Activated CD8-positive, alpha-beta memory T cell treated with anti-CD3 and anti-CD28 coated beads, Interleukin-2, amount 50 U/mL, for 1 hour (primary cell): ENCODE measurements around the gene GALR3.
A peak's percentile ranks its signal among the peaks of the same experiment; 100 is the strongest.

ENCODE experiments used
- DNase-seq: peaks from one replicate; pipeline ENCODE4 v3.0.0-alpha.2; 2020; ENCODE audit errors: extremely low read depth

GALR3 gene

DNA sequence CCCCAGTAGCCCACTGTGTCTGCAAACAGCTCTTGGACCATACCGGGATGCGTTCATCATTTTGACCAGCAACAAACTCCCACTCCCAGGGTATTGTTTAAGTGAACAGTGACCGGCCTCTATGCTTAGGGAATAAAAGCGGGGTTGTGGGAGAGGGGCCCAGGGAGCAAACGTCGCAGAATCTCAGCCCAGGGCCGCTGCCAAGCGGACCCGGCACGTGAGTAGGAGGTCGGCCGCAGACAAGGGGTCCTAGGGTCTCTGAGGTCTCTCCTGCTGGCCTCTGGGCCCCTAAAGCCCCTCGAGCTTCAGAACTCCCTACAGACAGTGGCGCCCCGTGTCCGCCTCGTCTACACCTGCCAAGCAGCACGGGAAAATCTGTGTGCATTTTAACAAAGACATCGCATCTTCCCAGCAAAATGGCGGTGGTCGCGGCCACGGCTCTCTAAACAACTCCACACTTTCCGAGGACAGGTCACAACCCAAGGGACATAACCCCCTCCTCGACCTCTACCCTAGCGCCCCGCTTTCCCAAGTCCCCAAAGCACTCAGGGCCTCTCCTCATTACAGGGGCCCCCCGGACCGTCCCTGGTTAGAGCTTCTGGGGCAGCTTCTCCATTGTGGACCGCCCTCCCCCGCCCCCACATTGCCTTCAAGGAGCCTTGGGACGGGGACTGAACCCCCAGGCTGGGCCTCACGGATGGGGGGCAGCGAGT is 19.4 kb upstream of the GALR3 start:
- no peak for DNase-seq

DNA sequence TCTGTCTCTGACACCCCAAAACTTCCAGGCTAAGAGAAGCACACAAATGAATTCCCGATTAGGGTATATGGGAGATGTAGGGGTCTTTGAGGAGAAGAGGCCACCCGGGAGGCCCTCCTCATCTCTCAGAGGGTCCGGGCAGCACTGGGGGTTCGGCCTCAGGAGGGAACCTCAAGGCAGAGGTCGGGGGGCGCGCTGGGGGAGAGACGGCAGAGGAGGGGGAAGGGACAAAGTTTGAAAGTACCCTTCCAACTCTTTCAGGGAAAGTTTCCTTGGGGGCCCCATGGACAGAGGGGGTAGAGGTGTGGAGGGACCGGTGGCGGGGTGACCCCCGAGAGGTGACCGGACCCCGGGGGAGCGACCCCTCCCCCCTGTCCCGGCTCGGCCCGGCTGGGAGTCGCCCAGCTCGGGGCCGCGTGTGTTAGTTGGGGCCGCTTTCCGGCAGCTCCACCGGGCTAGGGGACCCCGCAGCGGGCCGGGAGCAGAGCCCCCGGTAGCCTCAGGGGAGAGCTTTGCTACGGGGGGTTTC is 18.8 kb upstream of the GALR3 start:
- DNase-seq: no peak

DNA sequence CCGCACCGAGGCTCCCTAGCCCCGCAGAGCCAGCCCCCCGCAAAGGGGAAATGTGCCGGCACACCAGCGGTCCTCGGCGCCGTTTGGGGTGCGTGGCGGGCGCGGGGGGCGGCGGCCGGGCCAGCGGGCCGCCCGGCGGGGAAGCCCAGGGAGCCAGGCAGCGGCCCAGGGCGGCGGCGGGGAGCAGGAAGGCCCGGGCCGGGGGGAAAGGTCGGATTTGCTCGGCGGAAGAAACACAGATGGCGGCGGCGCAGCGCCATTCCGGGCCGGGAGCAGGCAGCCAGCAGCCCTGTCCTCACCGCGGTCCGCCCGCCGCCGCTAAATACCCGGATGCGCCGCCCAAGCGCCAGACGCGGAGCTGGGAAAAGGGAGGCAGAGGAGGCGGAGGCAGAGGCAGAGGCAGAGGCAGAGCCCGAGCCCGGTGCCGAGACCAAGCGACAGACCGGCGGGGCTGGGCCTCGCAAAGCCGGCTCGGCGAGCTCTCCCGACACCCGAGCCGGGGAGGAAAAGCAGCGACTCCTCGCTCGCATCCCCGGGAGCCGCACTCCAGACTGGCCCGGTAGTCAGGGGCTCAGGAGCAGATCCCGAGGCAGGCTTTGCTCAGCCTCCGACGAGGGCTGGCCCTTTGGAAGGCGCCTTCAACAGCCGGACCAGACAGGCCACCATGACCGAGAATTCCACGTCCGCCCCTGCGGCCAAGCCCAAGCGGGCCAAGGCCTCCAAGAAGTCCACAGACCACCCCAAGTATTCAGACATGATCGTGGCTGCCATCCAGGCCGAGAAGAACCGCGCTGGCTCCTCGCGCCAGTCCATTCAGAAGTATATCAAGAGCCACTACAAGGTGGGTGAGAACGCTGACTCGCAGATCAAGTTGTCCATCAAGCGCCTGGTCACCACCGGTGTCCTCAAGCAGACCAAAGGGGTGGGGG is 18.0 kb upstream of the GALR3 start:
- DNase-seq: no peak

DNA sequence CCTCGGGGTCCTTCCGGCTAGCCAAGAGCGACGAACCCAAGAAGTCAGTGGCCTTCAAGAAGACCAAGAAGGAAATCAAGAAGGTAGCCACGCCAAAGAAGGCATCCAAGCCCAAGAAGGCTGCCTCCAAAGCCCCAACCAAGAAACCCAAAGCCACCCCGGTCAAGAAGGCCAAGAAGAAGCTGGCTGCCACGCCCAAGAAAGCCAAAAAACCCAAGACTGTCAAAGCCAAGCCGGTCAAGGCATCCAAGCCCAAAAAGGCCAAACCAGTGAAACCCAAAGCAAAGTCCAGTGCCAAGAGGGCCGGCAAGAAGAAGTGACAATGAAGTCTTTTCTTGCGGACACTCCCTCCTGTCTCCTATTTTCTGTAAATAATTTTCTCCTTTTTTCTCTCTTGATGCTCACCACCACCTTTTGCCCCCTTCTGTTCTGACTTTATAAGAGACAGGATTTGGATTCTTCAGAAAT is 17.3 kb upstream of the GALR3 start:
- no peak for DNase-seq

DNA sequence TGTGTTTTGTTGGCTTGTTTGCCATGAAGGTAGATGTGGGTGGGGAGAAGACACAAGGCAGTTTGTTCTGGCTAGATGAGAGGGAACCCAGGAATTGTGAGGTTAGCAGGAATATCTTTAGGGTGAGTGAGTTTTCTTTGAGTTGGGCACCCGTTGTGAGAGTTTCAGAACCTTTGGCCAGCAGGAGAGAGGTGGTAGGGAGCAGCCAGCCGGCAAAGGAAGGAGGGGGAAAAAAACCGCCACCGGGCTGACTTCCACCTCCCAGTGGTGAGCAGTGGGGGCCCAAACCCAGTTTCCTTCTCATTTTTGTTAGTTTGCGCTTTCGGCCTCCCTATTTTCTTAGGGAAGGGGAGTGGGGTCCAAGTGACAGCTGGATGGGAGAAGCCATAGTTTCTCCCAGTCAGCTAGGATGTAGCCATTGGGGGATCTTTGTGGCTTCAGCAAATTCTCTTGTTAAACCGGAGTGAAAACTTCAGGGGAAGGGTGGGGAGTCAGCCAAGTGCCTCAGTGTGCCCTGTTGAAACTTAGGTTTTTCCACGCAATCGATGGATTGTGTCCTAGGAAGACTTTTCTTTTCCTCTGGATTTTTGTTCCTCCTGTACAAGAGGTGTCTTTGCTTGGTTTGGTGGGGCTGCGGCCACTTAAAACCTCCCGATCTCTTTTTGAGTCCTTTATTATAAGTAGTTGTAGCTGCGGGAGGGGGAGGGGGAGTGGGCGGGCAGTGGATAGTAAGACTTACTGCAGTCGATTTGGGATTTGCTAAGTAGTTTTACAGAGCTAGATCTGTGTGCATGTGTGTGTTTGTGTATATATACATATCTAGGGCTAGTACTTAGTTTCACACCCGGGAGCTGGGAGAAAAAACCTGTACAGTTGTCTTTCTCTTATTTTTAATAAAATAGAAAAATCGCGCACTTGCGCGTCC is 16.5 kb upstream of the GALR3 start:
- no peak for DNase-seq

DNA sequence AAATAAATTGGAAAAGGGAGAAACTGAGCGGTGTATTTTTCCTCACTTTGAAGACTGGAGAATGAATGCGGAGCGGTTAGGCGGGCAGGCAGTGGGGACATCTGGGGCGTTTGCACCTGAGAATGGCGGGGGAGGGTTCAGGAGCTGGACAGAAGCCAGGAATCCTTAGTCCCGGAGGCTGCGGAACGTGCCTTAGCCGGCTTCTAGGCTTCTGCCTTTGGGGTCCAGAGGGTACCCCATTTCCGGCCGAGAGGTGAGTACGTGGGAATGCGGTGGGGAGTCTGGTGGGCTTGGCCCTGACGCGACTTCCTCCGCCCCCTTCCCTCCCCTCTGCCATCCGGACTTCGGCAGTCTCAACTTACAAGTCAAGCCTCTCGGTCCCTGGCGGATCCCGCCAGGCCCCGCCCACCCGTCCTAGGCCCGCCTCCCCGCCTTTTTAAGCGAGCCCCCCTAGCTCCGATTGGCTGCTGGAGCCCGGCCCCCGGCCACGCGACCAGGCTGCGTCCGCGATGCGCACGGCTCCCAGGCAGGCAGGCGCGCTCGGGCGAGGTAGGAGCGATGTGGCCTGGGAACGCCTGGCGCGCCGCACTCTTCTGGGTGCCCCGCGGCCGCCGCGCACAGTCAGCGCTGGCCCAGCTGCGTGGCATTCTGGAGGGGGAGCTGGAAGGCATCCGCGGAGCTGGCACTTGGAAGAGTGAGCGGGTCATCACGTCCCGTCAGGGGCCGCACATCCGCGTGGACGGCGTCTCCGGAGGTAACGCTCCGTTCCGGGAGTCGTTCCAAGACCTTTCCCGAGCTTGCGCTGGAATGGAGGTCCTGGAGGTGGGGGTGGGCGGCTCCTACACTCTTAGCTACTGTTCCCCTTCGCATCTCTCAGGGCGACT is 15.5 kb upstream of the GALR3 start, which contains the start of gene GCAT:
GCAT (plus strand) TSS at position 525 of the 884 bp plus-strand sequence; CDS start at position 559, 34 bp downstream.
- peak; percentile 36 for DNase-seq

DNA sequence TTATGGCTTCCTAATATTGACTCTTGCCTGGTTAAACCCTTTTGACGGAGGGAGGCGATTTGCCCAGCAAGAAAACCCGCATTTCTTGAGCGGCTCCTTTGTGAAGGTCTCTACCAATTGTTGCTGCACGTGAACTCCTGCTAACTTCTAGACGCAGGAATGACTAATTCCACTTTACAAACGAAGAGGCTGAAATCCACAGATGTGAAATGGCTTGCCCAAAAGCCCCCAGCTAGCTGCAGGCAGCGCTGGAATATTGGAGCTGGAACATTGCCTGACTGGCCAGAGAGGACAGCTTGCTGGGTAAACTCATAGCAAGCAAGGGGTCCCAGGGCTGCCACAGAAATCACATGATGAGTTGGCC is 14.9 kb upstream of the GALR3 start:
- DNase-seq: no peak

DNA sequence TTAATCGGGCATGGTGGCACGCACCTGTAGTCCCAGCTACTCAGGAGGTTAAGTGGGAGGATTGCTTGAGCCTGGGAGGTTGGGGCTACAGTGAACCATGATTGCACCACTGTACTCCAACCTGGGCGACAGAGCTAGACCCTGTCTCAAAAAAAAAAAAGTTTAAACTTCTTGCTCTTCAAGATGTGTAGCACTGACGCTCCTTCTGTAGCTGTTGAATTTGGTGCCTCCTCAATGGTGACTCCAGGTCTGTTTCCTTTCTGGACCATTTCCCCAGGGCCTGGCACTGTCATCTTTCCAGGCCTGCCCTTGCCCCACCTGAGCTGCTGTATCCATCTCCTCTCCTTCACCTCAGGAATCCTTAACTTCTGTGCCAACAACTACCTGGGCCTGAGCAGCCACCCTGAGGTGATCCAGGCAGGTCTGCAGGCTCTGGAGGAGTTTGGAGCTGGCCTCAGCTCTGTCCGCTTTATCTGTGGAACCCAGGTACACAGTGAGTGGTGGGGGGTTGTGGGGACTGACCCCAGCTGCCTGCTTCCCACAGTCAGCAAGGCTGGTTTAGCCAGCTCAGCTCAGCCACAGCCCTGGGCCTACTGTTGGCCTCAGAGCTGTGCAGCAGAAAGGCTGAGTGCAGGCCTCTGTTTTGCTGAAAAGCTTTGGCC is 13.4 kb upstream of the GALR3 start:
- DNase-seq: no peak

DNA sequence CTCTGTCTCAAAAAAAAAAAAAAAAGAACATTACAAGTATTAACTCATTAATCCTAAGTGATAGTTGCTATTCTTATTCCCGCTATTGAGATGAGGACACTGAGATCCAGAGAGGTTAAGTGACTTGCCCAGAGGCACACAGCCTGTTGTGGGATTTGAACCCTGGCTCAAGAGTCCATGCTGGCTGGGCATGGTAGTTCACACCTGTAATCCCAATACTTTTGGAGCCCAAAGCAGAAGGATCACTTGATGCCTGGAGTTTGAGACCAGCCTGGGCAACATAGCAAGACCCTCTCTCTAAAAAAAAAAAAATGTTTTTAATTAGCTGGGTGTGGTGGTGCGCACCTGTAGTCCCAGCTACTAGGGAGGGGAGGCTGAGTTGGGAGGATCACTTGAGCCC is 11.3 kb upstream of the GALR3 start:
- no peak for DNase-seq

DNA sequence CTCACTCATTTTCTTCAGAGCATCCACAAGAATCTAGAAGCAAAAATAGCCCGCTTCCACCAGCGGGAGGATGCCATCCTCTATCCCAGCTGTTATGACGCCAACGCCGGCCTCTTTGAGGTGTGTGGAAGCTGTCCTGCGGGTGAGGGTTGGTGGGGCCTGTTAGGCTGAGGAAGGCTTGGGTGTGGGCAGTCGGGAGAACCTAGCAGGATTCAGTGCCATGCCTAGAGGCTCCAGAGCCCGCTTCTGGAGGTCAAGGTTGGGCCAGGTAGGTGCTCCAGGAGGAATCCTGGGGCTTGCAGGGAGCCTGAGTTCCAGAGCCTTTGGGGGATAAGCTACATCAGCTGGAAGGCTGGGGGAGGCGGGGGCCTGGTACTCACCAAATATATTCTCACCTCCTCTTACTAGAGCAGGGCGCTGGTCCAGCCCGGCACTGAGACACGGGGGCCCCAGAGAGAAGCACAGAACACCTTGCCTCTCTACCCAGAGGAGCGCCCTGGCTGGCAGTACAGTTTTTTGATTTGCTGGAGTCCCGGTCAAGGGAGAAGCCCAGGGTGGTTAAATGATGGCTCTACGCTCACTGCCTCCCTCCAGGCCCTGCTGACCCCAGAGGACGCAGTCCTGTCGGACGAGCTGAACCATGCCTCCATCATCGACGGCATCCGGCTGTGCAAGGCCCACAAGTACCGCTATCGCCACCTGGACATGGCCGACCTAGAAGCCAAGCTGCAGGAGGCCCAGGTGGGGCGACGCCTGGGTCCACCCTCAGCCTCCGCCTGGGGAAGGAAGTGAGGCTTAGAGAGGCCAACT is 10.1 kb upstream of the GALR3 start:
- DNase-seq: no peak

DNA sequence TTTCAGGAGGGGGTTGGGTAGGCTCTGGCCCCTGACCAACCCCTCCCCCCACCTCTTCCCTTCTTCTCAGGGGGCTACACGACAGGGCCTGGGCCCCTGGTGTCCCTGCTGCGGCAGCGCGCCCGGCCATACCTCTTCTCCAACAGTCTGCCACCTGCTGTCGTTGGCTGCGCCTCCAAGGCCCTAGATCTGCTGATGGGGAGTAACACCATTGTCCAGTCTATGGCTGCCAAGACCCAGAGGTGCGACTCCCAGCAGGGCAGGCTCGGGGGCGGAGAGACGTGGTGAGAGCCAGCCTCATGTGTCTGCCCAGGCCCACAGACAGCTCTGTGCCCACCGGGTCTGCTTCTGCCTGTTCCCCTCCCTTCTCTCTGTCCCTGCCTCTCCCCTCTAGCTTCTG is 7.6 kb upstream of the GALR3 start:
- no peak for DNase-seq

DNA sequence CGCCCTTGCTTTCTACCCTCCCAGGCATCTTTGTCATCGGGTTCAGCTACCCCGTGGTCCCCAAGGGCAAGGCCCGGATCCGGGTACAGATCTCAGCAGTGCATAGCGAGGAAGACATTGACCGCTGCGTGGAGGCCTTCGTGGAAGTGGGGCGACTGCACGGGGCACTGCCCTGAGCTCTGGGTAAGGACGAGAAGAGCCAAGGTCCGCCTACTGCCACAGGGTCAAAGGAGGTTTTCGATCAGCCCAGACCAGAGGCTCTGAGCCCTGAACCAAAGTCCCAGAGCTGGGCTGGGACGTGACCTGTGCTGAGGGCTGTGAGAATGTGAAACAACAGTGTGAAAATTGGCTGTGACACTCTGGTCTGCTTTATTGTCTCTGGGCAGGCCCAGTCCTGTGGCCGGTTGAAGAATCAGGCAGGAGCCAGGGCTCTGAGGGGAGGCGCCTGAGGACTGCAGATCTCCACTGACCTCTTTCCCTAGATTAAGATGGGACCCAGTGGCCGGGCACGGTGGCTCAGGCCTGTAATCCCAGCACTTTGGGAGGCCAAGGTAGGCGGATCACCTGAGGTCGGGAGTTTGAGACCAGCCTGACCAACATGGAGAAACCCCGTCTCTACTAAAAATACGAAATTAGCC is 6.5 kb upstream of the GALR3 start:
- DNase-seq: no peak

DNA sequence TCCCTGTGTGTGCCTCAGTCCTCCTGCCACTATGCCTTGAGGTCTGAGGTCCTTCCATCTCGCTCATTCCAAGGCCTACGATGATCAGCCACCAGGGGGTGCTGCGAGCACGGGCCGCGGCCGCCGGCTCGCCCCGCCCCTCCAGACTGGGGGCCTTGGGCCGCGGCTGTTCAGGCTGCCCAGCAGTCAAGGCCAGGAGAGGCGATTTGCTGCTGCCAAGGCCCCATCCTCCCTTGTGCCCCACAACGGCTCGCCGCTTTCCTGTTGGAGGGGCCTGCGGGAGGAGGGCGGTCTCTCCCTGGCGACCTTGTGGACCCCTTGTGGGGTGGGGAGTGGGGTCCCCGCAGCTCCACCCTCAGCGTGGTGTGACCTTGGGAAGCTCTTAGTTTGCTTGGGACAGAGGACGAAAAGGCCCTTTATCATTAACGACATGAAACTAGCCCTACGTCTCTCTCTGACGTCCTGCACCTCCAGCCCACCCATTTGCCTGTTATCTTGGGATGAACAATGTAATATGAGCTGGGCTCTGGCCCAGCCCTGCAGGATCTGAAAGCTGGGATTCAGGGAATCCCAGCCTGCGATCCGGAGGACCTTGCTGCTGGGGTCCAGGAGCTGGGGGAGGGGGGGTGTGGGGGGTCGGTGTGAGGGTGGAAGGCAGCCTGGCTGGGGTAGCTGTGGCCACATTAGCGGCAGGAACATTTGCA is 5.3 kb upstream of the GALR3 start:
- no peak for DNase-seq

DNA sequence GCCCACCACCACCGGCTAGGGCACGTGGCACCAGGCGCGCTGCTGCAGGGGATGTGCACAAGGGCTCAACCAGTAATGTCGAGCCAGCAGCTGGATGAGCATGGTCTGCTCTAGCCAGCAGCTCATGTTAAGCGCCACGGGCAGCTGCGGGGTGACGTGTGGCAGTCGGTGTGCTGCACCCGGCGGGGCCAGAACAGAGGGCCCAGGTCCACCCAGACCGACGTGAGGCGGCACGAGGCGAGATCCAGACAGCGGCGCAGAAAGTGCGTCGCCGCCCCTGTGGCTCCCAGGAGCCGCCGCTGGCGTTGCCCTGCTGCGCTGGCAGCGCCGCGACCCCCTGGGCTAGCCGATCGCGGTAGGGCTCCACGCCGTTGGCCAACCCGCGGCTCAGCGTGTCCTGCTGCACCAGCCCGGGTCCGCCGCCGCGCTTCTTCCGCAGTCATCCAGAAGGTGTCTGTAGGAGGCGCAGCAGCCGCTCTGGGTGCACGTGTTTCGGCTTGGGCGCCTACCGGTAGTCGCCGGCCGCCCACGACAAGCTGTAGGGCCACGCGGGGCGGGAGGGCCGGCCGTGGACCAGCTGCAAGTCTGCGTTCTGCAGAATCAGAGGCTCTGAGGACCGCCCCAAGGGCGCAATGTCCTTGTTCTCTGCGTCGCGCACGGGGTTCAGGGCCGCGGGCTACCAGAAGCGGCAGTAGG is 4.6 kb upstream of the GALR3 start:
- no peak for DNase-seq

DNA sequence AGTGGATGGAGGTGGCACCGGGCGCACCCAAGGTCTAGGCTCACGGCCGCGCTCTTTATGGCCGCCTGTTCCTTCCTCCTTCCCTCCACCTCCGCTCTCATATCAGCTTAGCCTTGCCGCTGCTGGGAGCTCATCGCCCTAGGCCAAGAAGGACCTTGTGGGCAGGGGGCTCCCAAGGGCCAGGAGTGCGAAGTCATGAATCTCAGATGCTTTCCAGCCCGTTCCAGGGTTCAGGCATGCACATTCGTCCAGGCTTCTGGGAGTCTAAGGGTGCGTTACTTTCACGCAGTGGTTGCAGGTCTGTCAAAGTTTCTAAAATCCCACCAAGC is 4.1 kb upstream of the GALR3 start:
- no peak for DNase-seq

DNA sequence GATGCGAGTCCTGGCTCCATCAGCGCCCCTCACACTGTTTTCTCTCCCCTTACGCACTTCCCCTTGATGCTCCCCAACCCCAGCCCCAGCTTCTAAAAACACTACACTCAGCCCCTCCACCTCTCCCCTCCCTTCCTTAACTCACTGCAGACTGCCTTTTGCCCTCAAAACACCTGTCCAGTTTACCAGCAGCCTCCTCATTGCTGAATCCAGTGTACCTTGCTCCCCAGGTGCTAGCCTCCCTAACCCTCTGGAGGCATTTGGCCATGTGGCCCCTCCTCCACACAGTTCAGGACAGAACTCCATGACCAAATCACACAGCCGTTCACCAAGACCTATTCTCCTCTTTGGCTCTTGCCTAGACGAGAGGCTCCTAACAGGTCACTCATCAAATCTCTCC is 2.8 kb upstream of the GALR3 start:
- DNase-seq: no peak

DNA sequence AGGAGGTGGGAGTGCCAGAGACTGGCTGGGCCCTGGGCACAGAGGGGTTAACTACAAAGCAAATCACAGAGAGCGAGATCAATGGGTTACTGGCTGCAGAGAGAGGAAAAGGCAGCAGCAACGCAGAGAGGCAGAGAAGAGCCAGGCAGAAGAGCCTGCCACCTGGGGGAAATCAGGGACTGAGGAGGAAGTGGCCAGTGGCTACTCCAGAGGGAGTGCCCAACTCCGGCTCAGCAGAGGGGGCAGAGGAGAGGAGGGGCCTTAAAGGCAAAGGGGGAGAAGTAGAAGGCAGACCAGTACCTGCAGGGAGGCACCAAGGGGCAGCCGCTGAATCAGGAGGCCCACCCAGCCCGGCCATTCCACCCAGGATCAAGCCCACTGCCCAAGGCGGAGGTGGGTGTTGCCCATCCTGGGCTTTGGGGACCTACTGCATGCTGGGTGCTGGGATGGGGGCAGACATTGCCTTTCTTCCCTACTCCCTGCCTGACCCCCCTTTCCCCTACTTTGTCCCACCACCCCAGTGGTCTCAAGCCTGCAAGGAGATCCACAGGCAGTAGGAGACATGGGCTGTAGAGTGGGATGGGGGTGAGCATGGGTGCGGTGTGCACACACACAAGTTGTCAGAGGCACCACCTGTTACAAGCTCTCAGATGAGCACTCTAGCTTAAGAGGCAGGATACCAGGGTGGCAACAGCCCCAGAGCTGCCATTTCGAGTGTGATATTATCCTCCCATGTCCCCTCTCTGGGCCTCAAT is 926 bp upstream of the GALR3 start:
- no peak for DNase-seq
